ENCODE data around the gene MAP1LC3B.

DNA sequence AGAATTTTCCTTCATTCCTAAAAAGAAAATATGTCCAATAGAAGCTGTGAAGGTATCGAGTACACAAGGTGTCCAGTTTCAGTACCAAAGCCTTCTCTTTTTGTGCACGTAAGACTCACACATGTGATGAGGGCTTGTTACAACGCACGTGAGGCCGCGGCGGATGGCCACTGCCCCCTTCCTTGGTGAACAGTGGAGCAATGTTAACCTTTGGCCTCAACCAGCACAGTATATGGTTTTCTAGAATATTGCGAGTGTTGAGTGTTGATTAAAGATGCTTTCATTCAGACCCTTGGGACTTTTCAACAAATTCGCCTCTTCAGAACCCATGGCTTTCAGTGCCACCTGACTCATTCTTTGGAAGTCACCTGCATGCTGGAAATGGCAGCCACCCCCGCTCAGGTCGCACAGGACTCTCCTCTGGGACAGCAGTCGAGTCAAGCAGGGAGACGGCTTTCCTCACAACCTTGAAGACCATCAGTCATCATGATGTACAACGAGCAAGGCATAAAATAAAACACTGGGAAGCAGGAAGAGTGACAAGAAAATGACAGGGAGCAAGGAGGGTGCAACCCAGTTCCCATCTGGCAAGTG, 14.5 kb downstream of the MAP1LC3B start:
- TF ChIP-seq TAF1 (IDR thresholded peaks at IDR 0.05; ENCODE audit: low read depth, low read length): no peak
- TF ChIP-seq POLR2A (IDR thresholded peaks at IDR 0.05; ENCODE audit: low read depth, low read length): no peak
- no peak for TF ChIP-seq POLR2AphosphoS5 (IDR thresholded peaks at IDR 0.05; ENCODE audit: low read depth, low read length)
- no peak for TF ChIP-seq PAX5 (IDR thresholded peaks at IDR 0.05; ENCODE audit: insufficient read depth, low read length, severe bottlenecking)
- TF ChIP-seq SPI1 (IDR thresholded peaks at IDR 0.05; ENCODE audit: low read depth, low read length): no peak

All from GM12891 (cell line).